HG03060 (cell line): ENCODE data around the gene DLEC1.

Experiments
- ATAC-seq: cut with Tn5 transposase; IDR thresholded peaks from one replicate; pipeline ENCODE4 v1.9.1; 2021; ENCODE audit warnings: low read depth, moderate number of reproducible peaks; ENCODE audit not compliant: unreplicated experiment

DLEC1 gene

GRCh38 chr3:38000965-38001455, 38.0 kb upstream of the DLEC1 start:
- ATAC-seq, result no peak

- no peak for ATAC-seq
Observed at GRCh38 chr3:38001456-38002081, 37.4 kb upstream of the DLEC1 start.

DNA sequence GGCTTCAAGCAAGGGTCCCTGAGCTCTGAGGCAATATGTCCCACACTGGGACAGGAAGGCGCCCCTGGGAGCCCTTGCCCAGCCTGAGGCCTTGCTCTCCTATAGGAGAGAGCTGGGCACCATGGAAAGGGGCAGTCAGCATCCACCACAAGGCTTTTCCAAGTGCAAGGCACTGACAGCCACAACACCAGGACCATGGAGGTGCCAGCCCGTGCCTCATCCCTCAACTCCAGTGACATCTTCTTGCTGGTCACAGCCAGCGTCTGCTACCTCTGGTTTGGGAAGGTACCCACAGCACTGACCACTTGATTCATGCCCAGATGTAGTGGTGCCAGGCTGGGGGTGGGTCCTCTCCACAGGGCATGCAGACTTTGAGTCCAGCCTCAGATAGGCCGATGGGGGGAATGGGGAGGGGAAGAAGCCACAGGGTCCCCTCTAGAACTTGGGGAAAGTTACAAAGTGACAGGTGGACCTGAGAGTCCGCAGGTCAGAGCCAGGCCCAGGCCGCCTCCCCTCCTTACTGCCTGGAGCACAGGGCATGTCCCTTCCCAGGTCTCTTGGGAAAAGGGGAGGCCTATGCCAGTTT, 36.6 kb upstream of the DLEC1 start:
- ATAC-seq, result no peak

GRCh38 chr3:38002940-38003339, 36.1 kb upstream of the DLEC1 start:
- no peak for ATAC-seq

DNA sequence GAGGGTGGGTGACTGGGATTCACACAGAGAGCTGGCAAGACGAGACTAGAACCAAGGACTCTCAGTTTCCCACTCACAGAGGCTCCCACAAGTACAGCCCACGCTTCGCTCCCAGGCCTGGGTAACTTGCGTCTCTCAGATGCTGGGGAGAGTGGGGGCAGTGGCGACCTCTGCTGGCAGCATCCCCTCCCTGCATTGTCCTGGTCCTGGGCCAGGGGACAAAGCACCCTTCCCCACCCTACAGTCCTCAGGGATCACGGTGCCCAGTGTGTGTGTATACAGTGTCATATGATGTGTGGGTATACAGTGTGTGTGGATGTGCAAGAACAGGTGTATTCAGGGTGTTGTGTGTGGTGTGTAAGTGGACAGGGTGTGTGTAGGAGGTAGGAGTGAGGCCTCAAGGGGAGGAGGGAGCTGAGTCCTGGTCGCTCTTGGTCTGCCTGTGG, 35.6 kb upstream of the DLEC1 start:
- ATAC-seq, result no peak

GRCh38 chr3:38003817-38004414, 35.1 kb upstream of the DLEC1 start:
- no peak for ATAC-seq

DNA sequence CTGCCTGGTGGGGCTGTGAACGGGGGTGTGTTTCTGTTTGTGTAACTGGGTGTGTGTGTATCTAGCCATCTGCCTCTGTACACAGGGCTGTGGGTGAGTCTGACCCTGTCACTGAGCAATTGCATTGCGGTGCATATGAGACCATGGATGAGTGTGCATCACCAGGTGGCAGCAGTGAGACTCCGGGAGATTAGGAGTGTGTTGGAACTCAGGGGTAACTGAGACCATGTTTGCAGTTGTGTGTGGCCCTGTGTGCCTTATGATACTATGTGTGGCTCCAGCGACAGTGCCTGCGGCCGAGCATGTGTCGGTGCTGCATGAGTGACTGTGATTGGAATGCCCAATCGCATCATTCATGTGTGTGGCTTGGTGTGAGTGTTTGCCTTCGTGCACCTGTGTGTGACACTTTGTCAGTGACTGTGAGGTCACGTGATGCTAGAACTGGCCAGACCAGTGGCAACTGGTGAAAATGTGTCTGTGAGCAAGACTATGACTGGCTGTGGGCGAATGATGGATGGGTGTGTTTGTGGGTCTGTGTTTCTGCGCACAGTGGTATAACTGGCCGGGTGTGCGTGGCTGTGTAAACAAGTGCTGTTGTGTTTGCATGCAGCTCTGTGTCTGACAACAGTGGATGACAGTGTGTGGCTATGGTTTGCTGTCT, 34.5 kb upstream of the DLEC1 start:
- ATAC-seq, result no peak

DNA sequence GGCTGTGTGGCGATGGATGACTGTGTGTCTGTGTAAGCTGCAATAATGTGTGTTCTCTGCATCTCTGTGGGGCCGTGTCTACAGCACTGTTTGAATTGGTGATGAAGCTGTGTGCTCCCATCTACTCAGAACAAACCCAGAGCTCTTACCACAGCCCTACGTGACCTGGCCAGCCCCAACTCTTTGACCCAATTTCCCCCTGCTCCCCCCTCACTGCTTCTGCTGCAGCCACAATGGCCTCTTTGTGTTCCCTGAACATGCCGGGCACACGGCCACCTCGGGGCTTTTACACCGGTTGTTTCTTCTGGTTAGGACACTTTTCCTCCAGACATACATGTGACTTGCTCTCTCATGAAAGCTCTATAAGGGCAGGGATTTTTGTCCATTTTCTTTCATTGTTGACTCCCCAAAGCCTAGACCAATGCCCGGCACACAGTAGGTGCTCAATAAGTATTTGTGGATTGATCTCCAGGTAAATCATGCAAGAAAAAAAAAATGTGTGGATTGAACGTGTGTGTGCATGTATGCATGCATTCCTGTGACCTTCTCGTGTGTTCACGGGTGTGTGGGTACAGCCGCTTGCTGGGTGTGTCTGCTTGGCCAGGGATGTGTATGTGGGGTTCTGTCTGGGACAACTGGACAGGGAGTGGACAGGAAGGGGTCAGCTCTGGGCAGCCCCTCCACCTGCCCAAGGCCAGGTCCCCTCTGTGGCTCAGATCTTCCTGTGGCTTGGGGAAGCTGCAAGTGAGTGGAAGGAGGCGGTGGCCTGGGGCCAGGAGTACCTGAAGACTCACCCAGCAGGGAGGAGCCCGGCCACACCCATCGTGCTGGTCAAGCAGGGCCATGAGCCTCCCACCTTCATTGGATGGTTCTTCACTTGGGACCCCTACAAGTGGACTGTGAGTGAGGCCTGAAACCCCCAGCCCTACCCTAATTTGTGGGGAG, 33.7 kb upstream of the DLEC1 start:
- ATAC-seq, result no peak

DNA sequence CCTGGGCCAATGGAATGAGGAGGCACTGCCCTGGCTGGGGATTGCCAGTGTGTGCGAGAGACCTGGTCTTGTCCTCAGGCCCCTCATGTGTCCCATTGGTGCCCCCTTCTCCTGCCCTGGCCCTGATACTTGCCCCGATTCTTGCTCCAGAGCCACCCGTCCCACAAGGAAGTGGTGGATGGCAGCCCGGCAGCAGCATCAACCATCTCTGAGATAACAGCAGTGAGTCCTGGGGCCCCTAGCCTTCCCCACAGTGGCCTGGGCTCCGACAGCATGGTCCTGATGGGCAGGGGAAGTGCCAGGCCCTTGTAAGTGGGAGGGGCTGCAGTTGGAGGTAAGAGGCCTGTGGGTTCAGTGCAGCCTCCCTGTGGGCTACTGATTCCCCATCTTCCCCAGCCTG, 33.0 kb upstream of the DLEC1 start:
- ATAC-seq, result no peak

DNA sequence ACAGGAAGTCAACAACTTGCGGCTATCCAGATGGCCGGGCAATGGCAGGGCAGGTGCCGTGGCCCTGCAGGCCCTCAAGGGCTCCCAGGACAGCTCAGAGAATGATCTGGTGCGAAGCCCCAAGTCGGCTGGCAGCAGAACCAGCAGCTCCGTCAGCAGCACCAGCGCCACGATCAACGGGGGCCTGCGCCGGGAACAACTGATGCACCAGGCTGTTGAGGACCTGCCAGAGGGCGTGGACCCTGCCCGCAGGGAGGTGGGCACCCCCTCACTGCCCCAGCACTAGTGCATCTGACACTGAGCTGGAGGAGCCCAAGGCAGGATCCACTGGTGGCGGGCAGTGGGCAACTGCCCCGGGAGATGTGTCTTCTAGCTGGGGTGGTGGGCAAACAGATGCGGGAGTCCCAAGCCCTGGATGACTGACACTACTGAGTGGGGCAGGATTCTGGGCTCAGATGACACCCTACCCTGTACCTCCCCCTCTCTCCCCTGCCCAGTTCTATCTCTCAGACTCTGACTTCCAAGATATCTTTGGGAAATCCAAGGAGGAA, 32.5 kb upstream of the DLEC1 start:
- ATAC-seq, result no peak

DNA sequence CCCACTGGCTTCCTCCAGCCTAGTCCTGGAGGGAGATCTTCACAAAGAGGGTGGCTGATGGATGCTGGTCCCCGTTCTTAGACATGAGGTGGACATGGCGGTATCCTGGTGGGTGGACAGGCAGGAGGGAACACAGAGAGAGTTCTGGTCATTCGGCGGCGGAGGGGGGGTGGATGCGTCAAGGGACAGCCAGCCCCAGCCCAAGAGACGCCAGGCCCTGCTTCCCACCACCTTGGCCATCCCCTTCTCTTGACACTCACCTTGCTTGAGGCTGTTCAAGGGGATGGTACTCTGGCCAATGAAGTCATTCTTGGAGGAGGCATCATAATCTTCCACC, 31.3 kb upstream of the DLEC1 start:
- ATAC-seq, result no peak

DNA sequence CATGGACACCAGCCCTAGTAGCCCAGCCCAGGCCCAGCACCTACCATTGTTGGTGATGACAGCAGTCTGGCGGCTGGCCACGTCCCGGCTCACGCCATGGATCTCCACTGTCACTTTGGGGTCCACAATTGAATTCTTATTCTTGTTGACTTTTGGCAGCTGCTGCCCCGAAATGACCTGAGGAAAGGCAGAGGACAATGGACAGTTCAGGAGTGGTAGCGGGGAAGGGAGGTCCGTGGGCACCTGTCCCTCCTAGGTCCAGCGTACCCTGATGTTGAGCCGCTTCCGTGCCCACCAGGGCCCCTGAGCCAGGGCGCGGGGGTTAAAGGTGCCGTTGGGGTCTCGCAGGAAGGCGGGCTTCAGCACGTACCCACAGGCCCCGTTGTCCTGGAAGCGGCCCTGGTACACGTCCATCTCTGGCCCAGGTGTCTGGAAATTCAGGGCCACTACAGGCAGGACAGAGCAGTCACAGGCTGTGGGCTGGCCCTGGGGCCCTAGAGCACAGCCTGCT, 30.8 kb upstream of the DLEC1 start:
- no peak for ATAC-seq

DNA sequence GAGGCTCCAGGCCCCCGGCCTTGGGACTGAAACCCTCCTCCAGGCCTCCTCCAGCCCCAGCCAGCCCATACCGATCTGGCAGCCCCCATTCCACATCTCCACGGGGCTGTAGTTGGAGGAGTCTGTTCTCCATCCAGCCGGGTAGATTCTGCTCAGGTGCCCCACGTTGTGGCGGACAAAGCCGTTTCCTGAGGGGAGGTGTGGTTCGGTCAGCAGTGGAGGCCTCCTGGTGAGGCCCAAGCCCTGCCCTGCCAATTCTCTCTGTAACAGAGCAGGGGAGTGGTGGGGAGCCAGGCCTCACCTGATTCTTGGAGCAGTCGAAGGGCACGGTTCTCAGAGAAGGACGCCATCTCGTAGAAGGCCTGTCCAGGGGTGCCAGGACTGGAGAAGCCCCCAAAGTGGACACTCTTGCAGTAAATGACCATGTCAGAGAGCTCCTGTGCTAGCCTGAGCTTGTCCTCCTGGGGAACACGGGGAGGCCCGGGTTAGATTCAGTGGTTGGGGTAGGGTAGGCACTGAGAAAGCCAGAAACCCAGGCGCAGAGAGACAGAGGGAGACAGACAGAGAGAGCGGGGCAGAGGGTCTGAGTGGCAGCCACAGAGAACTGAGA, 29.9 kb upstream of the DLEC1 start:
- no peak for ATAC-seq

DNA sequence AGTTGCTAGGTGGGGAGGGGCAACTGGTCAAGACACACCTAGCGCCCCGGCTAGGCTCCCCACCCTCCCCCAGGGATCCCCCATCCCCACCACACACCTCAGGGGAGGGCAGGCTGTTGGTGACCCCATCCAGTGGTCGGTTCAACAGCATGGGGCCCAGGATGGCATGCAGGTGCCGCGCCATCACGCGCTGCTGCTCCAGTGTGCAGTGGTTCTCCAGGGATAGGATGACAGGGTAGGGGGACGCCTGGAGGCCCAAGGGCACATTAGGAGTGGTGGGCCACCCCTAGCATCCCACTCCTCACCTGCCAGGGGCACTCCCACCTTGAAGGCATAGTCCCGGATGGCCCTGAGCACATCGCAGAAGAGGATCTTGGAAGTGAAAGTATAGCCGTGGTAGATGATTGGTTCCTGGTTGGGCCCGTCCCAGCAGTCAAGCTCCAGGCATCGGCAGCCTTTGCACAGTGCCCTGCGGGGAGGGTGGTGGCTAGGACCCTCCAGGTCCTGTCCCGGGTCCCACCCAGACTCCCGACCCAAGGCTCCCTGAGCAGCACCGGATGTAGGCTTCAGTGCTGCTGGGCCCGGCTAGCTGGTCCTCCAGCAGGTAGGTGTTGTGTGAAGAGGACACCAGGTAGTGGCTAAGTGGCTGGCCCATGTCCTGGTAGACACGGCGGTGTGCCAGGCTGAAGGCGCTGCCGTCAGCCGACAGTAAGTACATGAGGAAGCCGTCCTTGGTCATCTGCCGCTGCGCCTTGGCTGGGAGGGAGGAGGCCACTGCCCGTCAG, 29.0 kb upstream of the DLEC1 start:
- no peak for ATAC-seq

GRCh38 chr3:38011111-38011510, 27.9 kb upstream of the DLEC1 start:
- no peak for ATAC-seq

DNA sequence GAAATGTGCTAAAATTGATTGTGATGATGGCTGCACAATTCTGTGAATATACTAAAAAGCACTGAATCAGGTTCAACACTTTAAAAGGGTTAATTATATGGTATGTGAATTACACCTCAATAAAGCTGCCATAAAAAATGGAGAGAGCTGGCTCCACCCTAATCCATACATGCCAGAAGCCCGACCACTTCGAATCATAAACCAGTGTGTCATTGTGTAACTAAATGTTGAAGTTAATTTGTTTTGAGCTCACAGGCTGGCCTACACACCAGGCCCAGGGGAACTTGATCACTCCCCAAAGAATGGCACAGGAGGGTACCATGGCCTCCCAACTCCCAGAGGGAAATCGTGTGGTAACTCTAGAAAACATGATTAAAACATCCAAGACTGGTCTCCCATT, 23.5 kb upstream of the DLEC1 start:
- ATAC-seq, result no peak

DNA sequence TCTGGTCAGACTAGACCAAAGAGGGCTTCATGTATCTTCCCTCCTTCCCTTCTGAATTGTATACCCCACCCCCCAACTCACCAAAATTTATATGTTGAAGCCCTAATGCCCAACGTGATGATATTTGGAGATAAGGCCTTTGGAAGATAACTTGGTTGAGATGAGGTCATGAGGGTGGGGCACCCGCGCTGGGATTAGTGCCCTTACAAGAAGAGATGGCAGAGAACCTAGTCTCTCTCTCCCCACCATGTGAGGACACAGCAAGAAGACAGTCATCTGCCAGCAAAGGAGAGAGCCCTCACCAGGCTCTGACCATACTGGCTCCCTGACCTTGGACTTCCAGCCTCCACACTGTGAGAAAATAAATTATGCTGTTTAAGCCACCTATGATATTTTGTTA, 23.0 kb upstream of the DLEC1 start:
- ATAC-seq, result no peak

GRCh38 chr3:38016410-38016809, 22.6 kb upstream of the DLEC1 start:
- ATAC-seq, result no peak

GRCh38 chr3:38016847-38017444, 22.1 kb upstream of the DLEC1 start:
- ATAC-seq, result no peak
